K562 (cell line): Measurements from ENCODE around the gene P2RY11.

Source experiments
- TF ChIP-seq, protein P1 (sequence below): fragments of 200-600 bp; sonication (generic); IDR thresholded peaks from one replicate; pipeline ENCODE4 v1.6.1; 2012; ENCODE audit warnings: mild to moderate bottlenecking, low read depth, low read length, inconsistent platforms
- TF ChIP-seq, protein P2 (sequence below), 3 experiments: IDR thresholded peaks in 2 of 3; conservative IDR thresholded peaks in 1 of 3; 2 replicates each; pipeline ENCODE4 v1.5.1; 2011 to 2012; ENCODE audit warnings: low read length in 3 of 3, mild to moderate bottlenecking in 3 of 3, control low read depth in 2 of 3, improper control_type of control experiment in 1 of 3, inconsistent platforms in 1 of 3, low read depth in 1 of 3, mixed read lengths in 1 of 3, moderate library complexity in 1 of 3; ENCODE audit not compliant: insufficient read depth in 2 of 3

DNA sequence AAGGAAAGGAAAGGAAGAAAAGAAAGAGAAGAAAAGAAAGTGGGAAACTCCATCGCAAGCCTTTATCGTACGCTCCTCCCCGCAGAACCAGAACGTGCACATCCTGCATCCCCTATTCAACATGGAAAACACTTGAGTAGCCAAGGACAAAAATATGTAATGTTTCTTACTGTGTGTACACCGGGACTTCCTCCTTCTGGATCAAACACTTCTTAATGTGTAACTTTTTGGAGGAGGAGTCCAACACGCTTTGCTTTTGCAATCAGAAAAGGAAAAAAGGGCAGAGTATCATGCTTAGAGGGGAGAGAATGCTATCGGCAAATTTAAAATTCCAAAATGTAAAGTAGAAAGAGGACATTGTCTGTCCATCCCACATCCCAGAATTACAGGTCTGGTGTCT is 33.2 kb upstream of the P2RY11 start:
- TF ChIP-seq, protein P1, sequence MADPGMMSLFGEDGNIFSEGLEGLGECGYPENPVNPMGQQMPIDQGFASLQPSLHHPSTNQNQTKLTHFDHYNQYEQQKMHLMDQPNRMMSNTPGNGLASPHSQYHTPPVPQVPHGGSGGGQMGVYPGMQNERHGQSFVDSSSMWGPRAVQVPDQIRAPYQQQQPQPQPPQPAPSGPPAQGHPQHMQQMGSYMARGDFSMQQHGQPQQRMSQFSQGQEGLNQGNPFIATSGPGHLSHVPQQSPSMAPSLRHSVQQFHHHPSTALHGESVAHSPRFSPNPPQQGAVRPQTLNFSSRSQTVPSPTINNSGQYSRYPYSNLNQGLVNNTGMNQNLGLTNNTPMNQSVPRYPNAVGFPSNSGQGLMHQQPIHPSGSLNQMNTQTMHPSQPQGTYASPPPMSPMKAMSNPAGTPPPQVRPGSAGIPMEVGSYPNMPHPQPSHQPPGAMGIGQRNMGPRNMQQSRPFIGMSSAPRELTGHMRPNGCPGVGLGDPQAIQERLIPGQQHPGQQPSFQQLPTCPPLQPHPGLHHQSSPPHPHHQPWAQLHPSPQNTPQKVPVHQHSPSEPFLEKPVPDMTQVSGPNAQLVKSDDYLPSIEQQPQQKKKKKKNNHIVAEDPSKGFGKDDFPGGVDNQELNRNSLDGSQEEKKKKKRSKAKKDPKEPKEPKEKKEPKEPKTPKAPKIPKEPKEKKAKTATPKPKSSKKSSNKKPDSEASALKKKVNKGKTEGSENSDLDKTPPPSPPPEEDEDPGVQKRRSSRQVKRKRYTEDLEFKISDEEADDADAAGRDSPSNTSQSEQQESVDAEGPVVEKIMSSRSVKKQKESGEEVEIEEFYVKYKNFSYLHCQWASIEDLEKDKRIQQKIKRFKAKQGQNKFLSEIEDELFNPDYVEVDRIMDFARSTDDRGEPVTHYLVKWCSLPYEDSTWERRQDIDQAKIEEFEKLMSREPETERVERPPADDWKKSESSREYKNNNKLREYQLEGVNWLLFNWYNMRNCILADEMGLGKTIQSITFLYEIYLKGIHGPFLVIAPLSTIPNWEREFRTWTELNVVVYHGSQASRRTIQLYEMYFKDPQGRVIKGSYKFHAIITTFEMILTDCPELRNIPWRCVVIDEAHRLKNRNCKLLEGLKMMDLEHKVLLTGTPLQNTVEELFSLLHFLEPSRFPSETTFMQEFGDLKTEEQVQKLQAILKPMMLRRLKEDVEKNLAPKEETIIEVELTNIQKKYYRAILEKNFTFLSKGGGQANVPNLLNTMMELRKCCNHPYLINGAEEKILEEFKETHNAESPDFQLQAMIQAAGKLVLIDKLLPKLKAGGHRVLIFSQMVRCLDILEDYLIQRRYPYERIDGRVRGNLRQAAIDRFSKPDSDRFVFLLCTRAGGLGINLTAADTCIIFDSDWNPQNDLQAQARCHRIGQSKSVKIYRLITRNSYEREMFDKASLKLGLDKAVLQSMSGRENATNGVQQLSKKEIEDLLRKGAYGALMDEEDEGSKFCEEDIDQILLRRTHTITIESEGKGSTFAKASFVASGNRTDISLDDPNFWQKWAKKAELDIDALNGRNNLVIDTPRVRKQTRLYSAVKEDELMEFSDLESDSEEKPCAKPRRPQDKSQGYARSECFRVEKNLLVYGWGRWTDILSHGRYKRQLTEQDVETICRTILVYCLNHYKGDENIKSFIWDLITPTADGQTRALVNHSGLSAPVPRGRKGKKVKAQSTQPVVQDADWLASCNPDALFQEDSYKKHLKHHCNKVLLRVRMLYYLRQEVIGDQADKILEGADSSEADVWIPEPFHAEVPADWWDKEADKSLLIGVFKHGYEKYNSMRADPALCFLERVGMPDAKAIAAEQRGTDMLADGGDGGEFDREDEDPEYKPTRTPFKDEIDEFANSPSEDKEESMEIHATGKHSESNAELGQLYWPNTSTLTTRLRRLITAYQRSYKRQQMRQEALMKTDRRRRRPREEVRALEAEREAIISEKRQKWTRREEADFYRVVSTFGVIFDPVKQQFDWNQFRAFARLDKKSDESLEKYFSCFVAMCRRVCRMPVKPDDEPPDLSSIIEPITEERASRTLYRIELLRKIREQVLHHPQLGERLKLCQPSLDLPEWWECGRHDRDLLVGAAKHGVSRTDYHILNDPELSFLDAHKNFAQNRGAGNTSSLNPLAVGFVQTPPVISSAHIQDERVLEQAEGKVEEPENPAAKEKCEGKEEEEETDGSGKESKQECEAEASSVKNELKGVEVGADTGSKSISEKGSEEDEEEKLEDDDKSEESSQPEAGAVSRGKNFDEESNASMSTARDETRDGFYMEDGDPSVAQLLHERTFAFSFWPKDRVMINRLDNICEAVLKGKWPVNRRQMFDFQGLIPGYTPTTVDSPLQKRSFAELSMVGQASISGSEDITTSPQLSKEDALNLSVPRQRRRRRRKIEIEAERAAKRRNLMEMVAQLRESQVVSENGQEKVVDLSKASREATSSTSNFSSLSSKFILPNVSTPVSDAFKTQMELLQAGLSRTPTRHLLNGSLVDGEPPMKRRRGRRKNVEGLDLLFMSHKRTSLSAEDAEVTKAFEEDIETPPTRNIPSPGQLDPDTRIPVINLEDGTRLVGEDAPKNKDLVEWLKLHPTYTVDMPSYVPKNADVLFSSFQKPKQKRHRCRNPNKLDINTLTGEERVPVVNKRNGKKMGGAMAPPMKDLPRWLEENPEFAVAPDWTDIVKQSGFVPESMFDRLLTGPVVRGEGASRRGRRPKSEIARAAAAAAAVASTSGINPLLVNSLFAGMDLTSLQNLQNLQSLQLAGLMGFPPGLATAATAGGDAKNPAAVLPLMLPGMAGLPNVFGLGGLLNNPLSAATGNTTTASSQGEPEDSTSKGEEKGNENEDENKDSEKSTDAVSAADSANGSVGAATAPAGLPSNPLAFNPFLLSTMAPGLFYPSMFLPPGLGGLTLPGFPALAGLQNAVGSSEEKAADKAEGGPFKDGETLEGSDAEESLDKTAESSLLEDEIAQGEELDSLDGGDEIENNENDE: no peak
- TF ChIP-seq, protein P2, sequence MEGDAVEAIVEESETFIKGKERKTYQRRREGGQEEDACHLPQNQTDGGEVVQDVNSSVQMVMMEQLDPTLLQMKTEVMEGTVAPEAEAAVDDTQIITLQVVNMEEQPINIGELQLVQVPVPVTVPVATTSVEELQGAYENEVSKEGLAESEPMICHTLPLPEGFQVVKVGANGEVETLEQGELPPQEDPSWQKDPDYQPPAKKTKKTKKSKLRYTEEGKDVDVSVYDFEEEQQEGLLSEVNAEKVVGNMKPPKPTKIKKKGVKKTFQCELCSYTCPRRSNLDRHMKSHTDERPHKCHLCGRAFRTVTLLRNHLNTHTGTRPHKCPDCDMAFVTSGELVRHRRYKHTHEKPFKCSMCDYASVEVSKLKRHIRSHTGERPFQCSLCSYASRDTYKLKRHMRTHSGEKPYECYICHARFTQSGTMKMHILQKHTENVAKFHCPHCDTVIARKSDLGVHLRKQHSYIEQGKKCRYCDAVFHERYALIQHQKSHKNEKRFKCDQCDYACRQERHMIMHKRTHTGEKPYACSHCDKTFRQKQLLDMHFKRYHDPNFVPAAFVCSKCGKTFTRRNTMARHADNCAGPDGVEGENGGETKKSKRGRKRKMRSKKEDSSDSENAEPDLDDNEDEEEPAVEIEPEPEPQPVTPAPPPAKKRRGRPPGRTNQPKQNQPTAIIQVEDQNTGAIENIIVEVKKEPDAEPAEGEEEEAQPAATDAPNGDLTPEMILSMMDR (IDR thresholded peaks at IDR 0.05 in 2 of 3, conservative IDR thresholded peaks at IDR 0.05 in 1 of 3; ENCODE audit: insufficient read depth in 2 of 3, low read depth in 1 of 3, low read length in 3 of 3): no peak
